GM18526 (cell line): Measurements from ENCODE around the gene RC3H2.

ENCODE experiments used
- POLR2A ChIP-seq: IDR thresholded peaks from 3 replicates; pipeline ENCODE4 v1.6.1; 2011; ENCODE audit not compliant: insufficient read length; ENCODE audit errors: extremely low read depth

The RC3H2 gene

GRCh38 chr9:122797316-122798063, 107.7 kb downstream of the RC3H2 start:
- no peak for TF ChIP-seq POLR2A
